K562 (cell line): ENCODE data around the gene HIPK2.

Experiments used
- EZH2 ChIP-seq: IDR thresholded peaks from 2 replicates; pipeline ENCODE4 v1.6.1; 2012; ENCODE audit warnings: low read depth, mild to moderate bottlenecking, inconsistent platforms, low read length, borderline replicate concordance
- FOXM1 ChIP-seq, 2 experiments: fragments of 450-650 bp in 1 of 2; sonication (generic) in 1 of 2; formaldehyde crosslinking in 1 of 2; IDR thresholded peaks; 2 replicates each; pipeline versions ENCODE4 v1.6.1 to v1.9.0; 2017 to 2022; ENCODE audit warnings: low read depth in 2 of 2, mild to moderate bottlenecking in 2 of 2, missing genetic modification reagents in 1 of 2, moderate library complexity in 1 of 2
- TAF9B ChIP-seq: fragments of 450-650 bp; IDR thresholded peaks from 2 replicates; pipeline ENCODE4 v1.6.1; 2018; ENCODE audit warnings: mild to moderate bottlenecking; ENCODE audit not compliant: partially characterized antibody
- TSC22D4 ChIP-seq: fragments of 450-650 bp; IDR thresholded peaks from 2 replicates; pipeline ENCODE4 v1.6.1; 2016; ENCODE audit warnings: missing genetic modification characterization, missing biosample characterization, control low read depth
- TF ChIP-seq, protein P1 (sequence below), 3 experiments: IDR thresholded peaks in 2 of 3; conservative IDR thresholded peaks in 1 of 3; 2 replicates each; pipeline ENCODE4 v1.5.1; 2011 to 2012; ENCODE audit warnings: low read length in 3 of 3, mild to moderate bottlenecking in 3 of 3, control low read depth in 2 of 3, improper control_type of control experiment in 1 of 3, inconsistent platforms in 1 of 3, low read depth in 1 of 3, mixed read lengths in 1 of 3, moderate library complexity in 1 of 3; ENCODE audit not compliant: insufficient read depth in 2 of 3

- no peak for TF ChIP-seq FOXM1 (IDR thresholded peaks at IDR 0.05; ENCODE audit: low read depth)
- no peak for TF ChIP-seq FOXM1 (CRISPR knock-in tag; IDR thresholded peaks at IDR 0.05; ENCODE audit: low read depth)
- TF ChIP-seq, protein P1, sequence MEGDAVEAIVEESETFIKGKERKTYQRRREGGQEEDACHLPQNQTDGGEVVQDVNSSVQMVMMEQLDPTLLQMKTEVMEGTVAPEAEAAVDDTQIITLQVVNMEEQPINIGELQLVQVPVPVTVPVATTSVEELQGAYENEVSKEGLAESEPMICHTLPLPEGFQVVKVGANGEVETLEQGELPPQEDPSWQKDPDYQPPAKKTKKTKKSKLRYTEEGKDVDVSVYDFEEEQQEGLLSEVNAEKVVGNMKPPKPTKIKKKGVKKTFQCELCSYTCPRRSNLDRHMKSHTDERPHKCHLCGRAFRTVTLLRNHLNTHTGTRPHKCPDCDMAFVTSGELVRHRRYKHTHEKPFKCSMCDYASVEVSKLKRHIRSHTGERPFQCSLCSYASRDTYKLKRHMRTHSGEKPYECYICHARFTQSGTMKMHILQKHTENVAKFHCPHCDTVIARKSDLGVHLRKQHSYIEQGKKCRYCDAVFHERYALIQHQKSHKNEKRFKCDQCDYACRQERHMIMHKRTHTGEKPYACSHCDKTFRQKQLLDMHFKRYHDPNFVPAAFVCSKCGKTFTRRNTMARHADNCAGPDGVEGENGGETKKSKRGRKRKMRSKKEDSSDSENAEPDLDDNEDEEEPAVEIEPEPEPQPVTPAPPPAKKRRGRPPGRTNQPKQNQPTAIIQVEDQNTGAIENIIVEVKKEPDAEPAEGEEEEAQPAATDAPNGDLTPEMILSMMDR (IDR thresholded peaks at IDR 0.05 in 2 of 3, conservative IDR thresholded peaks at IDR 0.05 in 1 of 3; ENCODE audit: insufficient read depth in 2 of 3, low read depth in 1 of 3, low read length in 3 of 3), result no peak
- no peak for TF ChIP-seq TAF9B
- TF ChIP-seq EZH2, result no peak
- TF ChIP-seq TSC22D4, result no peak
Measured at GRCh38 chr7:139735466-139735865, 42.3 kb downstream of the HIPK2 start.
